HCT116 (cell line): ENCODE results near the gene ADAM23. TPM values are rescaled to one million over a fixed set of nuclear protein-coding genes. Genes with fewer than 3 reads are reported as not detected.

Experiments
- ATAC-seq: fragments of 200-7000 bp; cut with Tn5 transposase; 2 replicates; pipeline ENCODE4 v1.9.1; 2020; ENCODE audit warnings: mild to moderate bottlenecking, moderate library complexity
- BruUV-seq: library from RNA; stranded (reverse); fragments of 400-500 nt; replicated peaks from 2 replicates; lab custom pipeline; 2021; lab: Mats Ljungman, UMichigan
- CTCF ChIA-PET: fragments of 300-600 bp; sonication (Branson Sonifier 250); formaldehyde crosslinking; loops from one replicate; lab custom pipeline; 2021; ENCODE audit warnings: antibody characterized with exemption; lab: Charles Lee
- POLR2A ChIA-PET: fragments of 300-600, 350-600 bp; sonication (Branson Sonifier 250); formaldehyde crosslinking; loops from one replicate; lab custom pipeline; 2021; ENCODE audit warnings: antibody characterized with exemption; lab: Charles Lee
- RAD21 ChIA-PET, 2 experiments: fragments of 300-600 bp; sonication (Branson Sonifier 250); formaldehyde crosslinking; loops; one replicate each; lab custom pipeline; 2023; ENCODE audit warnings: low total read pairs in 2 of 2; ENCODE audit not compliant: uncharacterized antibody in 2 of 2, unreplicated experiment in 2 of 2, low non-redundant PET in 1 of 2; lab: Charles Lee
- DNase-seq: peaks from one replicate; pipeline ENCODE4 v3.0.0-alpha.2; 2010; ENCODE audit warnings: low read depth, low spot score
- H2AFZ ChIP-seq: fragments of 200-600 bp; shearing (Covaris generic), sonication (generic); 2 replicates; pipeline ENCODE4 v1.6.1; 2017; ENCODE audit warnings: low read depth, mixed run types, mixed read lengths, antibody characterized with exemption, low read length; ENCODE audit not compliant: poor library complexity, severe bottlenecking
- H3K27ac ChIP-seq: 2 replicates; pipeline ENCODE4 v1.5.1; 2012; ENCODE audit warnings: low read depth, low read length
- H3K27me3 ChIP-seq: fragments of 200-600 bp; sonication (generic); 2 replicates; pipeline ENCODE4 v1.6.1; 2016; ENCODE audit warnings: mixed run types, low read length, mixed read lengths; ENCODE audit not compliant: insufficient read depth
- H3K36me3 ChIP-seq, 2 experiments: fragments of 200-500 bp in 1 of 2; fragments of 200-600 bp in 1 of 2; sonication (Bioruptor generic) in 1 of 2; sonication (generic) in 1 of 2; 2 replicates each; pipeline versions ENCODE4 v1.5.1 to v1.6.1; 2014 to 2016; ENCODE audit warnings: low read length in 2 of 2, inconsistent platforms in 1 of 2, mixed read lengths in 1 of 2, mixed run types in 1 of 2; ENCODE audit not compliant: insufficient read depth in 2 of 2, control insufficient read depth in 1 of 2
- H3K4me1 ChIP-seq, 2 experiments: fragments of 200-600 bp in 1 of 2; sonication (generic) in 1 of 2; 2 replicates each; pipeline versions ENCODE4 v1.5.1 to v1.6.1; 2012 to 2017; ENCODE audit warnings: low read length in 2 of 2, inconsistent platforms in 1 of 2, mild to moderate bottlenecking in 1 of 2, mixed read lengths in 1 of 2, mixed run types in 1 of 2, moderate library complexity in 1 of 2; ENCODE audit not compliant: insufficient read depth in 2 of 2, control insufficient read depth in 1 of 2
- H3K4me2 ChIP-seq: fragments of 200-600 bp; sonication (generic); 2 replicates; pipeline ENCODE4 v1.6.1; 2017; ENCODE audit warnings: mixed run types, low read length, mixed read lengths
- H3K4me3 ChIP-seq, 2 experiments: fragments of 200-600 bp in 1 of 2; sonication (generic) in 1 of 2; replicated peaks in 1 of 2; 2 replicates each; pipeline ENCODE4 v1.5.1; 2011 to 2016; ENCODE audit warnings: low read length in 2 of 2, control low read depth in 1 of 2, low read depth in 1 of 2, mild to moderate bottlenecking in 1 of 2, mixed read lengths in 1 of 2, mixed run types in 1 of 2
- H3K79me2 ChIP-seq: fragments of 200-600 bp; sonication (generic); 2 replicates; pipeline ENCODE4 v1.6.1; 2017; ENCODE audit warnings: mild to moderate bottlenecking, mixed run types, low read length, moderate library complexity, mixed read lengths; ENCODE audit not compliant: insufficient read depth
- H3K9ac ChIP-seq: fragments of 200-600 bp; sonication (generic); 2 replicates; pipeline ENCODE4 v1.6.1; 2016; ENCODE audit warnings: low read length, mixed read lengths
- H3K9me2 ChIP-seq: fragments of 200-600 bp; sonication (generic), shearing (Covaris generic); 2 replicates; pipeline ENCODE4 v1.6.1; 2017; ENCODE audit warnings: mixed run types, mild to moderate bottlenecking, moderate library complexity; ENCODE audit not compliant: insufficient read depth
- H3K9me3 ChIP-seq, 2 experiments: fragments of 200-500 bp in 1 of 2; fragments of 200-600 bp in 1 of 2; sonication (Bioruptor generic) in 1 of 2; sonication (generic) in 1 of 2; 2 replicates each; pipeline ENCODE4 v1.6.1; 2014 to 2017; ENCODE audit warnings: low read length in 2 of 2, mixed read lengths in 2 of 2, inconsistent platforms in 1 of 2, low read depth in 1 of 2, mild to moderate bottlenecking in 1 of 2, mixed run types in 1 of 2, moderate library complexity in 1 of 2; ENCODE audit not compliant: control insufficient read depth in 1 of 2, insufficient read depth in 1 of 2
- H4K20me1 ChIP-seq: fragments of 200-600 bp; sonication (generic), shearing (Covaris generic); 2 replicates; pipeline ENCODE4 v1.6.1; 2017; ENCODE audit warnings: mixed run types, mild to moderate bottlenecking, moderate library complexity; ENCODE audit not compliant: insufficient read depth
- CBX3 ChIP-seq: IDR thresholded peaks from 2 replicates; pipeline ENCODE4 v1.6.1; 2012; ENCODE audit warnings: low read depth
- CTCF ChIP-seq, 3 experiments: fragments of 200-600 bp in 1 of 3; sonication (generic) in 1 of 3; IDR thresholded peaks in 2 of 3; conservative IDR thresholded peaks in 1 of 3; 2 replicates each; pipeline ENCODE4 v1.5.1; 2012 to 2017; ENCODE audit warnings: low read depth in 2 of 3, low read length in 2 of 3, antibody characterized with exemption in 1 of 3, borderline replicate concordance in 1 of 3, control low read depth in 1 of 3, mild to moderate bottlenecking in 1 of 3, mixed read lengths in 1 of 3, mixed run types in 1 of 3, moderate library complexity in 1 of 3; ENCODE audit not compliant: insufficient read depth in 1 of 3
- EGR1 ChIP-seq: IDR thresholded peaks from 2 replicates; pipeline ENCODE4 v1.6.1; 2012; ENCODE audit warnings: low read depth
- ELF1 ChIP-seq: IDR thresholded peaks from 2 replicates; pipeline ENCODE4 v1.6.1; 2012; ENCODE audit warnings: low read depth, borderline replicate concordance
- EZH2 ChIP-seq: fragments of 200-600 bp; sonication (generic); IDR thresholded peaks from 2 replicates; pipeline ENCODE4 v1.6.1; 2017; ENCODE audit warnings: antibody characterized with exemption, mixed run types
- EZH2phosphoT487 ChIP-seq: fragments of 200-600 bp; IDR thresholded peaks from 2 replicates; pipeline ENCODE4 v1.6.1; 2018; ENCODE audit warnings: antibody characterized with exemption, borderline replicate concordance
- FOSL1 ChIP-seq: IDR thresholded peaks from 2 replicates; pipeline ENCODE4 v1.6.1; 2012; ENCODE audit warnings: low read depth
- JUND ChIP-seq: IDR thresholded peaks from 2 replicates; pipeline ENCODE4 v1.6.1; 2012
- MAX ChIP-seq: IDR thresholded peaks from 2 replicates; pipeline ENCODE4 v1.6.1; 2012
- POLR2A ChIP-seq: IDR thresholded peaks from 2 replicates; pipeline ENCODE4 v1.7.0; 2011; ENCODE audit warnings: borderline replicate concordance; ENCODE audit not compliant: insufficient read depth, insufficient read length; ENCODE audit errors: extremely low read depth
- POLR2AphosphoS5 ChIP-seq: IDR thresholded peaks from 2 replicates; pipeline ENCODE4 v1.6.1; 2011; ENCODE audit warnings: mild to moderate bottlenecking, low read depth, low read length, moderate library complexity
- RAD21 ChIP-seq: IDR thresholded peaks from 2 replicates; pipeline ENCODE4 v1.6.1; 2012; ENCODE audit warnings: low read depth, mild to moderate bottlenecking
- SIN3A ChIP-seq: IDR thresholded peaks from 2 replicates; pipeline ENCODE4 v1.6.1; 2012; ENCODE audit warnings: low read depth
- SP1 ChIP-seq: IDR thresholded peaks from 2 replicates; pipeline ENCODE4 v1.6.1; 2012; ENCODE audit warnings: low read depth
- SRF ChIP-seq: IDR thresholded peaks from 2 replicates; pipeline ENCODE4 v1.6.1; 2012; ENCODE audit warnings: low read depth
- ZBTB33 ChIP-seq: IDR thresholded peaks from 2 replicates; pipeline ENCODE4 v1.6.1; 2011; ENCODE audit warnings: mild to moderate bottlenecking, low read length, moderate library complexity; ENCODE audit not compliant: insufficient replicate concordance; ENCODE audit errors: extremely low read depth
- ZNF274 ChIP-seq: fragments of 200-500 bp; sonication (Bioruptor generic); IDR thresholded peaks from 2 replicates; pipeline ENCODE4 v1.6.1; 2014; ENCODE audit warnings: mild to moderate bottlenecking, low read depth, low read length, inconsistent platforms
- intact Hi-C: fragments of 100-400 bp; cut with micrococcal nuclease; formaldehyde crosslinking; loops from 2 replicates; pipeline ENCODE4 v1.10.0; 2022
- total RNA-seq: library from RNA; stranded (reverse); gene quantifications from one replicate; pipeline ENCODE4 v1.2.1, GENCODE V29; 2021; ENCODE audit not compliant: unreplicated experiment

ADAM23 gene
- total RNA-seq, 1 experiment from 2014 or later, result 0.10 TPM

- ChIA-PET POLR2A (no interaction called here), CTCF (interaction anchor here (0.6 kb wide), 1 partner anchor 134 kb away, joined by 4 read pairs; no protein-coding TSS in a partner anchor), RAD21 (no interaction called here)
- Histone ChIP-seq H3K4me2 (no peak overlapping the region), H4K20me1 (no peaks in the 10 kb centered on the region), H3K4me3 (no peak overlapping the region), H3K79me2 (no peaks in the 10 kb centered on the region), H3K9me3 (no peaks in the 10 kb centered on the region), H2AFZ (no peak overlapping the region), H3K4me1 (peaks cover 0 to 4% of the 10 kb centered on the region in 2 experiments; a peak in 1 of 4 replicates), H3K9ac (no peak overlapping the region), H3K27ac (no peak overlapping the region), H3K27me3 (no peaks in the 10 kb centered on the region), H3K9me2 (no peaks in the 10 kb centered on the region), H3K36me3 (no peaks in the 10 kb centered on the region)
- intact Hi-C loops, result no loop called here
- no TSS peak for BruUV-seq
- TF ChIP-seq SIN3A, result no peak
- no peak for TF ChIP-seq RAD21
- no peak for TF ChIP-seq EZH2phosphoT487
- no peak for TF ChIP-seq ELF1
- no peak for TF ChIP-seq JUND
- no peak for TF ChIP-seq POLR2A
- no peak for TF ChIP-seq CBX3
- TF ChIP-seq SP1, result no peak
- no peak for TF ChIP-seq EZH2
- TF ChIP-seq ZNF274, result no peak
- no peak for TF ChIP-seq POLR2AphosphoS5
- TF ChIP-seq FOSL1, result no peak
- TF ChIP-seq EGR1, result no peak
- peak; percentile 59 for ATAC-seq
- DNase-seq, result no peak
These were observed 171.5 kb downstream of the ADAM23 start for GRCh38 chr2:206614811-206615210.

GRCh38 chr2:206615417-206616089, 172.2 kb downstream of the ADAM23 start:
- TF ChIP-seq POLR2A (no peak), FOSL1 (no peak), CBX3 (no peak), JUND (no peak), POLR2AphosphoS5 (no peak), CTCF (IDR thresholded peaks at IDR 0.05 in 2 of 3, conservative IDR thresholded peaks at IDR 0.05 in 1 of 3; ENCODE audit: borderline replicate concordance in 1 of 3, insufficient read depth in 1 of 3, low read depth in 2 of 3, low read length in 2 of 3) (no peak), ELF1 (no peak), SP1 (no peak), SRF (no peak), ZBTB33 (no peak), MAX (no peak)
- ChIA-PET CTCF (no interaction called here), POLR2A (no interaction called here), RAD21 (no interaction called here)
- Histone ChIP-seq H2AFZ (no peak overlapping the region), H4K20me1 (no peaks in the 10 kb centered on the region), H3K79me2 (no peaks in the 10 kb centered on the region), H3K9me3 (no peaks in the 10 kb centered on the region), H3K4me2 (no peak overlapping the region), H3K4me3 (no peak overlapping the region), H3K36me3 (no peaks in the 10 kb centered on the region), H3K9ac (no peak overlapping the region), H3K27me3 (no peaks in the 10 kb centered on the region), H3K9me2 (no peaks in the 10 kb centered on the region), H3K27ac (no peak overlapping the region), H3K4me1 (peaks cover 0 to 4% of the 10 kb centered on the region in 2 experiments; a peak in 1 of 4 replicates)
- intact Hi-C loops, result no loop called here
- no TSS peak for BruUV-seq
- DNase-seq (no peak), ATAC-seq (peak; percentile 59; the same call in 1 of the 2 replicates)
